Activated T-cell treated with anti-CD3 and anti-CD28 coated beads for 48 hours (primary cell): ENCODE measurements around the gene MED25.
"Not testable (repeated sequence)": the region's sequence is repeated elsewhere in the genome, so short reads cannot be mapped to it uniquely, and the experiment has no call there.

ENCODE experiments used
- DNase-seq: peaks from one replicate; pipeline ENCODE4 v3.0.0-alpha.2; 2020; ENCODE audit warnings: low read depth

MED25 gene

GRCh38 chr19:49816590-49816989, 1.5 kb upstream of the MED25 start:
- no peak for DNase-seq

GRCh38 chr19:49818649-49819370, 721 bp downstream of the MED25 start:
- DNase-seq: no peak

GRCh38 chr19:49819452-49820115, 1.5 kb downstream of the MED25 start:
- not testable (repeated sequence) for DNase-seq

- no peak for DNase-seq
These were observed 2.0 kb downstream of the MED25 start for GRCh38 chr19:49820125-49820524.

- DNase-seq: no peak
These were observed 5.4 kb downstream of the MED25 start for GRCh38 chr19:49823472-49823871.

GRCh38 chr19:49824662-49825061, 6.6 kb downstream of the MED25 start:
- no peak for DNase-seq

GRCh38 chr19:49827034-49827433, 8.9 kb downstream of the MED25 start:
- DNase-seq: no peak

GRCh38 chr19:49829200-49829599, 11.1 kb downstream of the MED25 start:
- no peak for DNase-seq

- no peak for DNase-seq
These were observed 11.6 kb downstream of the MED25 start for GRCh38 chr19:49829721-49830120.

- no peak for DNase-seq
These were observed 12.7 kb downstream of the MED25 start for GRCh38 chr19:49830766-49831165.

GRCh38 chr19:49831592-49831991, 13.5 kb downstream of the MED25 start:
- no peak for DNase-seq

GRCh38 chr19:49832556-49832955, 14.5 kb downstream of the MED25 start:
- no peak for DNase-seq

GRCh38 chr19:49833599-49833998, 15.5 kb downstream of the MED25 start:
- DNase-seq: no peak

- DNase-seq: no peak
These were observed 17.5 kb downstream of the MED25 start for GRCh38 chr19:49835562-49835961.

GRCh38 chr19:49836176-49837008, 18.3 kb downstream of the MED25 start:
- no peak for DNase-seq

GRCh38 chr19:49837009-49837310, 18.9 kb downstream of the MED25 start:
- DNase-seq: no peak

- no peak for DNase-seq
These were observed 19.3 kb downstream of the MED25 start for GRCh38 chr19:49837425-49837824.

- DNase-seq: no peak
These were observed 20.9 kb downstream of the MED25 start for GRCh38 chr19:49838885-49839588.

GRCh38 chr19:49839713-49840112, 21.6 kb downstream of the MED25 start:
- DNase-seq: no peak

GRCh38 chr19:49840321-49840720, 22.2 kb downstream of the MED25 start:
- DNase-seq: no peak

GRCh38 chr19:49840736-49841249, 22.7 kb downstream of the MED25 start:
- DNase-seq: no peak

GRCh38 chr19:49843265-49843664, 25.2 kb downstream of the MED25 start:
- no peak for DNase-seq
